Mucosa of descending colon (tissue), 3 donors: ENCODE measurements around the gene SPAG6. TPM values are rescaled to one million over a fixed set of nuclear protein-coding genes. Genes with fewer than 3 reads are reported as not detected.

Experiments used
- ATAC-seq: fragments of 200-7000 bp; cut with Tn5 transposase; one replicate; pipeline ENCODE4 v1.9.1; 2020; ENCODE audit warnings: mild to moderate bottlenecking, moderate library complexity
- DNase-seq, 3 donors: peaks; one replicate each; pipeline ENCODE4 v3.0.0-alpha.2; 2020
- H3K36me3 ChIP-seq: fragments of 200-600 bp; one replicate; pipeline ENCODE4 v1.8.0; 2021; ENCODE audit warnings: low read depth, mild to moderate bottlenecking
- H3K4me1 ChIP-seq: fragments of 200-600 bp; one replicate; pipeline ENCODE4 v1.8.0; 2021; ENCODE audit warnings: low read depth, mild to moderate bottlenecking
- H3K4me3 ChIP-seq: fragments of 200-600 bp; one replicate; pipeline ENCODE4 v1.8.0; 2021; ENCODE audit warnings: mild to moderate bottlenecking
- H3K9me3 ChIP-seq: fragments of 200-600 bp; one replicate; pipeline ENCODE4 v1.8.0; 2021; ENCODE audit warnings: mild to moderate bottlenecking
- intact Hi-C, 2 donors: fragments of 100-400 bp; cut with DNase I in 1 of 2; cut with micrococcal nuclease in 1 of 2; formaldehyde crosslinking; loops; one replicate each; pipeline versions ENCODE4 v1.11.0 to v1.11.1; 2022; cut with DNase I, micrococcal nuclease
- total RNA-seq, 3 donors: library from RNA; stranded (reverse); fragmentation: NEBNext Ultra II Directional in 2 of 3; extraction: Animal tissue kit (Norgen Biotek cat#: 25700) in 2 of 3; gene quantifications; one replicate each; pipeline versions ENCODE4 v1.2.1 to v1.2.4, GENCODE V29; 2021 to 2023
- TF ChIP-seq, protein P1 (sequence below): fragments of 200-600 bp; IDR thresholded peaks from one replicate; pipeline ENCODE4 v1.8.0; 2022; ENCODE audit warnings: antibody characterized with exemption, mild to moderate bottlenecking
- donor health status: DM: no; HTN: no; CAD: no; lungs with moderate emphysema.
- donor health status: DM: no; HTN: no; CAD: no.
- donor health status: DM: no; HTN: yes; CAD: no.

The SPAG6 gene
- total RNA-seq, 3 donors from 2014 or later: not detected

GRCh38 chr10:22335173-22335933 lies 9.9 kb upstream of the SPAG6 start:
- intact Hi-C loops: no loop called here
- no peaks in the 10 kb centered on the region for H3K36me3 ChIP-seq
- TF ChIP-seq, protein P1, sequence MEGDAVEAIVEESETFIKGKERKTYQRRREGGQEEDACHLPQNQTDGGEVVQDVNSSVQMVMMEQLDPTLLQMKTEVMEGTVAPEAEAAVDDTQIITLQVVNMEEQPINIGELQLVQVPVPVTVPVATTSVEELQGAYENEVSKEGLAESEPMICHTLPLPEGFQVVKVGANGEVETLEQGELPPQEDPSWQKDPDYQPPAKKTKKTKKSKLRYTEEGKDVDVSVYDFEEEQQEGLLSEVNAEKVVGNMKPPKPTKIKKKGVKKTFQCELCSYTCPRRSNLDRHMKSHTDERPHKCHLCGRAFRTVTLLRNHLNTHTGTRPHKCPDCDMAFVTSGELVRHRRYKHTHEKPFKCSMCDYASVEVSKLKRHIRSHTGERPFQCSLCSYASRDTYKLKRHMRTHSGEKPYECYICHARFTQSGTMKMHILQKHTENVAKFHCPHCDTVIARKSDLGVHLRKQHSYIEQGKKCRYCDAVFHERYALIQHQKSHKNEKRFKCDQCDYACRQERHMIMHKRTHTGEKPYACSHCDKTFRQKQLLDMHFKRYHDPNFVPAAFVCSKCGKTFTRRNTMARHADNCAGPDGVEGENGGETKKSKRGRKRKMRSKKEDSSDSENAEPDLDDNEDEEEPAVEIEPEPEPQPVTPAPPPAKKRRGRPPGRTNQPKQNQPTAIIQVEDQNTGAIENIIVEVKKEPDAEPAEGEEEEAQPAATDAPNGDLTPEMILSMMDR: no peak
- no peaks in the 10 kb centered on the region for H3K9me3 ChIP-seq
- DNase-seq (peak; percentile 64 to 79 (median 71)), ATAC-seq (peak; percentile 80)
- H3K4me3 ChIP-seq: no peak overlapping the region
- peaks cover 18% of the 10 kb centered on the region for H3K4me1 ChIP-seq

- TF ChIP-seq, protein P1: no peak
- Histone ChIP-seq H3K4me1 (peaks cover 25% of the 10 kb centered on the region), H3K4me3 (no peak overlapping the region), H3K9me3 (no peaks in the 10 kb centered on the region), H3K36me3 (no peaks in the 10 kb centered on the region)
- ATAC-seq (no peak), DNase-seq (no peak)
- intact Hi-C loops: no loop called here
These were observed 7.0 kb upstream of the SPAG6 start for GRCh38 chr10:22338185-22338900.

DNA sequence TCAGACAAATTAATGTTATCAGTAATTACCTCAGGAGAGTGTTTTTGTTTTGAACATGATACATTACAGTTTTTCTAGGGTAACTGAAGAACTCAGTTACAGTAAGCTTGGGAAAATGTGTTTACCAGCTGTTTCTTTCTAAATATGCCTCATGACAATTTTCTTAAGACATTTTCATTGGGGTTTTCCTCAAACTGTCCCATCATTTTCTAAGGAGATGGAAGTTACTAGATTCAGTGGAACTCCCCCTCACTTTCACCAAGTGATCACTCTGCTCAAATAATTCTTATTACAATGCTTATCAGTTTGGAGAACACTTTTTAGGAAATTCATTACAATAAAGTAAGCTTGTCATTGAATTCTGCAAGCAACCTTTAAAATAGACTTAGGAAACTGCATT lies 6.4 kb upstream of the SPAG6 start:
- H3K4me1 ChIP-seq: peaks cover 25% of the 10 kb centered on the region

GRCh38 chr10:22339761-22340328 lies 5.5 kb upstream of the SPAG6 start:
- intact Hi-C loops: no loop called here
- Histone ChIP-seq H3K9me3 (no peaks in the 10 kb centered on the region), H3K4me1 (peaks cover 25% of the 10 kb centered on the region), H3K4me3 (peak overlapping the region; percentile 39), H3K36me3 (no peaks in the 10 kb centered on the region)
- DNase-seq: no peak
- no peak for ATAC-seq
- TF ChIP-seq, protein P1: no peak

More for the DNA sequence above, 6.4 kb upstream of the SPAG6 start:
- TF ChIP-seq, protein P1: no peak
- intact Hi-C loops: no loop called here
- no peak overlapping the region for H3K4me3 ChIP-seq
- H3K9me3 ChIP-seq: no peaks in the 10 kb centered on the region
- DNase-seq: no peak
- H3K36me3 ChIP-seq: no peaks in the 10 kb centered on the region
- ATAC-seq: no peak

GRCh38 chr10:22340329-22341189 lies 4.7 kb upstream of the SPAG6 start:
- TF ChIP-seq, protein P1: no peak
- Histone ChIP-seq H3K9me3 (no peaks in the 10 kb centered on the region), H3K4me3 (peak overlapping the region; percentile 39), H3K4me1 (peaks cover 25% of the 10 kb centered on the region), H3K36me3 (no peaks in the 10 kb centered on the region)
- intact Hi-C loops: no loop called here
- ATAC-seq: peak; percentile 83
- peak; percentile 66 to 81 (median 79) for DNase-seq
